Transverse colon (tissue), 4 donors: ENCODE results near the gene PTPN1.

Experiments
- EP300 ChIP-seq: sonication (generic); formaldehyde crosslinking; IDR thresholded peaks from one replicate; pipeline ENCODE4 v1.6.1; 2017; ENCODE audit warnings: antibody characterized with exemption, low read depth
- POLR2A ChIP-seq: fragments of 450-650 bp; IDR thresholded peaks from one replicate; pipeline ENCODE4 v1.6.1; 2016; ENCODE audit warnings: antibody characterized with exemption, mild to moderate bottlenecking, moderate library complexity
- POLR2AphosphoS5 ChIP-seq, 3 donors: sonication (generic); formaldehyde crosslinking; IDR thresholded peaks; one replicate each; pipeline ENCODE4 v1.6.1; 2016; ENCODE audit warnings: antibody characterized with exemption in 3 of 3
- TF ChIP-seq, protein P1 (sequence below), 5 experiments: fragments of 200-600 bp in 3 of 5; fragments of 450-650 bp in 2 of 5; sonication (generic) in 3 of 5; IDR thresholded peaks; 1 replicate in 2 of 5; 2 replicates in 3 of 5; pipeline ENCODE4 v1.5.1; 2016 to 2017; ENCODE audit warnings: antibody characterized with exemption in 5 of 5, inconsistent platforms in 3 of 5, mild to moderate bottlenecking in 2 of 5, moderate library complexity in 1 of 5

DNA sequence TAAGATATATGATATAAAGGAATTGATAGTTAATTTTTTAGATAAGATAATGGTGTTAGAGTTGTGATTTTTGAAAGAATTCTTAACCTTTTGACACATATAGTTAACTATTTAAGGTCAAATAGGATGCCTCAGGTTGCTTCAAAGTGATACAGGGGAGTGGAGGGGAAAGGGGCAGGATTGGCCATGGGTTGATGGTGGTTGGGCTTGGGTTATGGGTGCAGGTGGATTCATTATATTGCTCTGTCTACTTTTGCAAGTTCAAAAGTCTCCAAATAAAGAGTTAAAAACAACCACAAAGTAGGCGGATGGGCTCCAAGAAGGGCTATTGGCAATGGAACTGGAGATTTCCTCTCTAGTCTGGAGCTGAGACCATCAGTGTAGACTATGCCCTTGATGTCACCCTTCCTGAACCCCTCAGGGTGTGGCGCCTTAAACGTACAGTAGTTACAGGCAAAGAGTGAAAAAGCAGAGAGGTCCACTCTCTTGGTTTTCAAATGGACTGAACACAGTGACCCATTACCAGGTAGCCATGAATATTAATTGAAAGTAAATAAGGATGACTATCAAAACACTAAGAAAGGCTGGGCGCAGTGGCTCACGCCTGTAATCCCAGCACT, 81.2 kb downstream of the PTPN1 start:
- TF ChIP-seq POLR2A, result no peak
- TF ChIP-seq, protein P1, sequence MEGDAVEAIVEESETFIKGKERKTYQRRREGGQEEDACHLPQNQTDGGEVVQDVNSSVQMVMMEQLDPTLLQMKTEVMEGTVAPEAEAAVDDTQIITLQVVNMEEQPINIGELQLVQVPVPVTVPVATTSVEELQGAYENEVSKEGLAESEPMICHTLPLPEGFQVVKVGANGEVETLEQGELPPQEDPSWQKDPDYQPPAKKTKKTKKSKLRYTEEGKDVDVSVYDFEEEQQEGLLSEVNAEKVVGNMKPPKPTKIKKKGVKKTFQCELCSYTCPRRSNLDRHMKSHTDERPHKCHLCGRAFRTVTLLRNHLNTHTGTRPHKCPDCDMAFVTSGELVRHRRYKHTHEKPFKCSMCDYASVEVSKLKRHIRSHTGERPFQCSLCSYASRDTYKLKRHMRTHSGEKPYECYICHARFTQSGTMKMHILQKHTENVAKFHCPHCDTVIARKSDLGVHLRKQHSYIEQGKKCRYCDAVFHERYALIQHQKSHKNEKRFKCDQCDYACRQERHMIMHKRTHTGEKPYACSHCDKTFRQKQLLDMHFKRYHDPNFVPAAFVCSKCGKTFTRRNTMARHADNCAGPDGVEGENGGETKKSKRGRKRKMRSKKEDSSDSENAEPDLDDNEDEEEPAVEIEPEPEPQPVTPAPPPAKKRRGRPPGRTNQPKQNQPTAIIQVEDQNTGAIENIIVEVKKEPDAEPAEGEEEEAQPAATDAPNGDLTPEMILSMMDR (IDR thresholded peaks at IDR 0.05), result no peak
- no peak for TF ChIP-seq EP300
- TF ChIP-seq POLR2AphosphoS5 (IDR thresholded peaks at IDR 0.05), result no peak
